ENCODE data around the gene NFASC.

NFASC gene

GRCh38 chr1:204870160-204870912 is at the start of gene NFASC:
NFASC (plus strand) TSS chr1:204870862; CDS start chr1:204944316, 73,454 bp downstream.
- DNase-seq (ENCODE audit: low read depth), result no peak

- DNase-seq (ENCODE audit: low read depth), result no peak
Observed at GRCh38 chr1:204821476-204821875, 49.2 kb upstream of the NFASC start.

- no peak for DNase-seq (ENCODE audit: low read depth)
Observed at GRCh38 chr1:204821924-204822323, 48.7 kb upstream of the NFASC start.

GRCh38 chr1:204826970-204827369 is 43.7 kb upstream of the NFASC start:
- DNase-seq (ENCODE audit: low read depth), result no peak

GRCh38 chr1:204828352-204828850 is 42.3 kb upstream of the NFASC start:
- DNase-seq (ENCODE audit: low read depth), result no peak

GRCh38 chr1:204829133-204829825 is 41.4 kb upstream of the NFASC start:
- no peak for DNase-seq (ENCODE audit: low read depth)

- no peak for DNase-seq (ENCODE audit: low read depth)
Observed at GRCh38 chr1:204830747-204831146, 39.9 kb upstream of the NFASC start.

GRCh38 chr1:204831186-204831585 is 39.5 kb upstream of the NFASC start:
- no peak for DNase-seq (ENCODE audit: low read depth)

GRCh38 chr1:204834336-204834735 is 36.3 kb upstream of the NFASC start:
- no peak for DNase-seq (ENCODE audit: low read depth)

- no peak for DNase-seq (ENCODE audit: low read depth)
Observed at GRCh38 chr1:204834752-204835151, 35.9 kb upstream of the NFASC start.

- no peak for DNase-seq (ENCODE audit: low read depth)
Observed at GRCh38 chr1:204835737-204836136, 34.9 kb upstream of the NFASC start.

GRCh38 chr1:204836856-204837255 is 33.8 kb upstream of the NFASC start:
- no peak for DNase-seq (ENCODE audit: low read depth)

- no peak for DNase-seq (ENCODE audit: low read depth)
Observed at GRCh38 chr1:204837440-204838084, 33.1 kb upstream of the NFASC start.

GRCh38 chr1:204841316-204841715 is 29.3 kb upstream of the NFASC start:
- DNase-seq (ENCODE audit: low read depth), result no peak

- DNase-seq (ENCODE audit: low read depth), result no peak
Observed at GRCh38 chr1:204841798-204842197, 28.9 kb upstream of the NFASC start.

GRCh38 chr1:204842369-204842768 is 28.3 kb upstream of the NFASC start:
- no peak for DNase-seq (ENCODE audit: low read depth)

GRCh38 chr1:204842892-204843291 is 27.8 kb upstream of the NFASC start:
- no peak for DNase-seq (ENCODE audit: low read depth)

- DNase-seq (ENCODE audit: low read depth), result no peak
Observed at GRCh38 chr1:204846546-204846945, 24.1 kb upstream of the NFASC start.

- no peak for DNase-seq (ENCODE audit: low read depth)
Observed at GRCh38 chr1:204848579-204848978, 22.1 kb upstream of the NFASC start.

GRCh38 chr1:204852854-204853253 is 17.8 kb upstream of the NFASC start:
- DNase-seq (ENCODE audit: low read depth), result no peak

GRCh38 chr1:204853436-204853835 is 17.2 kb upstream of the NFASC start:
- no peak for DNase-seq (ENCODE audit: low read depth)

- no peak for DNase-seq (ENCODE audit: low read depth)
Observed at GRCh38 chr1:204854286-204854685, 16.4 kb upstream of the NFASC start.

GRCh38 chr1:204858363-204858821 is 12.3 kb upstream of the NFASC start:
- no peak for DNase-seq (ENCODE audit: low read depth)
